HFF-Myc (cell line): Measurements from ENCODE around the gene LRIG1.

Source experiments
- DNase-seq: peaks from one replicate; pipeline ENCODE4 v3.0.0-alpha.2; 2011; ENCODE audit warnings: low read depth; ENCODE audit errors: extremely low read depth
- H3K4me3 ChIP-seq: replicated peaks from 2 replicates; pipeline ENCODE4 v1.5.1; 2011; ENCODE audit warnings: low read depth, mild to moderate bottlenecking, control low read depth, low read length
- CTCF ChIP-seq: IDR thresholded peaks from 2 replicates; pipeline ENCODE4 v1.5.1; 2012; ENCODE audit warnings: mild to moderate bottlenecking, low read depth, low read length, control low read depth; ENCODE audit errors: missing control alignments

The LRIG1 gene

GRCh38 chr3:66466606-66467270, 34.1 kb downstream of the LRIG1 start:
- DNase-seq, result no peak
- no peak overlapping the region for H3K4me3 ChIP-seq
- no peak for TF ChIP-seq CTCF

- no peak for TF ChIP-seq CTCF
- no peak for DNase-seq
- no peak overlapping the region for H3K4me3 ChIP-seq
Observed at GRCh38 chr3:66465587-66465986, 35.2 kb downstream of the LRIG1 start.

- TF ChIP-seq CTCF, result no peak
Observed at GRCh38 chr3:66465034-66465433, 35.8 kb downstream of the LRIG1 start.

GRCh38 chr3:66464512-66464894, 36.3 kb downstream of the LRIG1 start:
- DNase-seq, result no peak
- H3K4me3 ChIP-seq, result no peak overlapping the region
- no peak for TF ChIP-seq CTCF

More at GRCh38 chr3:66465034-66465433, 35.8 kb downstream of the LRIG1 start:
- no peak for DNase-seq
- no peak overlapping the region for H3K4me3 ChIP-seq

GRCh38 chr3:66463730-66464511, 36.9 kb downstream of the LRIG1 start:
- DNase-seq, result no peak
- no peak overlapping the region for H3K4me3 ChIP-seq
- TF ChIP-seq CTCF, result no peak

- no peak overlapping the region for H3K4me3 ChIP-seq
- no peak for TF ChIP-seq CTCF
- DNase-seq, result no peak
Observed at GRCh38 chr3:66463054-66463631, 37.7 kb downstream of the LRIG1 start.
